ENCODE results near the gene PDCD5. TPM values are rescaled to one million over a fixed set of nuclear protein-coding genes. Genes with fewer than 3 reads are reported as not detected.

PDCD5 gene
- total RNA-seq, 1 experiment from 2014 or later = 118 TPM

DNA sequence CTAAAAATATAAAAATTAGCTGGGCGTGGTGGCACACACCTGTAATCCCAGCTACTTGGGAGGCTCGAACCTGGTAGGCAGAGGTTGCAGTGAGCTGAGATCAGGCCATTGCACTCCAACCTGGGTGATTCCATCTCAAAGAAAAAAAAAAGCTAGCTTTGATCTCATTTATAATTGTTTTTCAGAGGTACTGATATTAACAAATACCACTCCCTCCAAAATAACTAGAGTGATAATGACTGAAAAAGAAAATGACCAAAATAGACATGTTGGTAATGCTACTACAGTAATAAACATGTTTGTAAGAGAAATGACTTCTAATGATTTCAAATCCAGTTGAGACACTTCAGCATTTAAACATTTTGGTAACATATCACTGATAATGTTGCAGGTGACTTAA is 13.0 kb downstream of the PDCD5 start:
- H3K56ac ChIP-seq (ENCODE audit: insufficient read length, low read depth, low read length) = no peak overlapping the region
- no peak overlapping the region for H2BK15ac ChIP-seq (ENCODE audit: low read depth, low read length)
- H3K27me3 Mint-ChIP-seq (ENCODE audit: low read depth) = peaks cover 2% of the 10 kb centered on the region; the same call in 1 of the 2 replicates
- no peaks in the 10 kb centered on the region for H3K79me2 ChIP-seq (ENCODE audit: insufficient read depth, low read length)
- no peak overlapping the region for H2BK20ac ChIP-seq (ENCODE audit: low read depth, low read length, poor library complexity, severe bottlenecking)
- no peak overlapping the region for H3T11ph ChIP-seq (ENCODE audit: low read length)
- no peak overlapping the region for H3K27ac ChIP-seq (ENCODE audit: insufficient read length, low read depth, low read length)
- no peaks in the 10 kb centered on the region for H3K23me2 ChIP-seq (ENCODE audit: insufficient read length, low read depth, low read length, poor library complexity, severe bottlenecking)
- H3K23ac ChIP-seq (ENCODE audit: insufficient read length, low read depth, low read length) = no peak overlapping the region
- H3K27me3 ChIP-seq (ENCODE audit: insufficient read depth, low read length) = no peaks in the 10 kb centered on the region
- no peak overlapping the region for H2BK12ac ChIP-seq (ENCODE audit: insufficient read length, low read depth, low read length)
- H3K36me3 Mint-ChIP-seq (ENCODE audit: insufficient read depth in 1 of 3, low read depth in 3 of 3) = peaks cover 62 to 82% (median 80%) of the 10 kb centered on the region in 3 experiments
- H3K4me3 Mint-ChIP-seq = no peak overlapping the region
- no peak overlapping the region for H2AFZ ChIP-seq (ENCODE audit: low read length)
- no peak overlapping the region for H3K9ac ChIP-seq (ENCODE audit: extremely low read depth, insufficient read length, low read length)
- H4K91ac ChIP-seq (ENCODE audit: insufficient read length, low read depth, low read length) = no peak overlapping the region
- H3K27ac Mint-ChIP-seq = no peak overlapping the region
- H4K20me1 ChIP-seq (ENCODE audit: control insufficient read depth, insufficient read depth, insufficient read length) = no peaks in the 10 kb centered on the region
- no peak for DNase-seq
- no peak overlapping the region for H3K4me2 ChIP-seq (ENCODE audit: insufficient read depth, insufficient read length, low read length)
- no peaks in the 10 kb centered on the region for H3K79me1 ChIP-seq (ENCODE audit: insufficient read depth, low read depth, low read length, poor library complexity, severe bottlenecking)
- no CpG with 5 or more reads among the region's 2 CpGs for WGBS (ENCODE audit: extremely low coverage, insufficient read length, low lambda C conversion rate)
- no peak overlapping the region for H2AK5ac ChIP-seq (ENCODE audit: insufficient read length, low read length)
- no peak overlapping the region for H3K18ac ChIP-seq (ENCODE audit: insufficient read length, low read depth, low read length)
- TF ChIP-seq, protein P1, sequence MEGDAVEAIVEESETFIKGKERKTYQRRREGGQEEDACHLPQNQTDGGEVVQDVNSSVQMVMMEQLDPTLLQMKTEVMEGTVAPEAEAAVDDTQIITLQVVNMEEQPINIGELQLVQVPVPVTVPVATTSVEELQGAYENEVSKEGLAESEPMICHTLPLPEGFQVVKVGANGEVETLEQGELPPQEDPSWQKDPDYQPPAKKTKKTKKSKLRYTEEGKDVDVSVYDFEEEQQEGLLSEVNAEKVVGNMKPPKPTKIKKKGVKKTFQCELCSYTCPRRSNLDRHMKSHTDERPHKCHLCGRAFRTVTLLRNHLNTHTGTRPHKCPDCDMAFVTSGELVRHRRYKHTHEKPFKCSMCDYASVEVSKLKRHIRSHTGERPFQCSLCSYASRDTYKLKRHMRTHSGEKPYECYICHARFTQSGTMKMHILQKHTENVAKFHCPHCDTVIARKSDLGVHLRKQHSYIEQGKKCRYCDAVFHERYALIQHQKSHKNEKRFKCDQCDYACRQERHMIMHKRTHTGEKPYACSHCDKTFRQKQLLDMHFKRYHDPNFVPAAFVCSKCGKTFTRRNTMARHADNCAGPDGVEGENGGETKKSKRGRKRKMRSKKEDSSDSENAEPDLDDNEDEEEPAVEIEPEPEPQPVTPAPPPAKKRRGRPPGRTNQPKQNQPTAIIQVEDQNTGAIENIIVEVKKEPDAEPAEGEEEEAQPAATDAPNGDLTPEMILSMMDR (conservative IDR thresholded peaks at IDR 0.05) = no peak
- H3K9me3 Mint-ChIP-seq = peaks cover 17 to 26% of the 10 kb centered on the region in 2 experiments
- H2BK5ac ChIP-seq (ENCODE audit: insufficient read length, low read length) = no peak overlapping the region
- H3K14ac ChIP-seq (ENCODE audit: insufficient read depth, low read length) = no peak overlapping the region
- H4K5ac ChIP-seq (ENCODE audit: insufficient read length, low read depth, low read length) = no peak overlapping the region
- no peak overlapping the region for H3K4ac ChIP-seq (ENCODE audit: low read depth, low read length)
- H3K4me1 ChIP-seq (ENCODE audit: insufficient read depth, low read length) = no peaks in the 10 kb centered on the region
- H4K8ac ChIP-seq (replicated peaks; ENCODE audit: insufficient read length, low read depth, low read length) = no peak overlapping the region
- no peaks in the 10 kb centered on the region for H3K9me3 ChIP-seq (ENCODE audit: control insufficient read depth, low read depth, low read length)
- H2BK120ac ChIP-seq (ENCODE audit: low read depth, low read length, poor library complexity, severe bottlenecking) = no peak overlapping the region
- H3K4me1 Mint-ChIP-seq = peaks cover 8 to 10% of the 10 kb centered on the region in 2 experiments
